Islet of Langerhans (tissue), 1 donor: ENCODE results near the gene CCDC60.

ENCODE experiments used
- FAIRE-seq: peaks from one replicate; lab custom pipeline; 2011; peaks lifted over from hg19 to GRCh38; lab: Jason Lieb, UNC

CCDC60 gene

GRCh38 chr12:119334430-119335170 is at the start of gene CCDC60:
Gene CCDC60, plus strand, starts transcription at chr12:119334729. Its CDS starts 448 bp downstream, at chr12:119335177.
- no peak for FAIRE-seq

- FAIRE-seq: no peak
Observed at GRCh38 chr12:119288576-119288975, 46.0 kb upstream of the CCDC60 start.

GRCh38 chr12:119292893-119293630 is 41.5 kb upstream of the CCDC60 start:
- FAIRE-seq: no peak

- no peak for FAIRE-seq
Observed at GRCh38 chr12:119294211-119294610, 40.3 kb upstream of the CCDC60 start.

GRCh38 chr12:119296535-119296934 is 38.0 kb upstream of the CCDC60 start:
- FAIRE-seq: no peak

- no peak for FAIRE-seq
Observed at GRCh38 chr12:119299130-119299529, 35.4 kb upstream of the CCDC60 start.

- no peak for FAIRE-seq
Observed at GRCh38 chr12:119301379-119301778, 33.1 kb upstream of the CCDC60 start.

GRCh38 chr12:119302451-119303080 is 32.0 kb upstream of the CCDC60 start:
- no peak for FAIRE-seq

GRCh38 chr12:119306593-119306992 is 27.9 kb upstream of the CCDC60 start:
- no peak for FAIRE-seq

- FAIRE-seq: no peak
Observed at GRCh38 chr12:119307747-119308146, 26.8 kb upstream of the CCDC60 start.

- no peak for FAIRE-seq
Observed at GRCh38 chr12:119308708-119309456, 25.6 kb upstream of the CCDC60 start.

- FAIRE-seq: no peak
Observed at GRCh38 chr12:119311878-119312277, 22.7 kb upstream of the CCDC60 start.

- FAIRE-seq: no peak
Observed at GRCh38 chr12:119312904-119313303, 21.6 kb upstream of the CCDC60 start.

- FAIRE-seq: no peak
Observed at GRCh38 chr12:119314290-119314689, 20.2 kb upstream of the CCDC60 start.

GRCh38 chr12:119319638-119320037 is 14.9 kb upstream of the CCDC60 start:
- no peak for FAIRE-seq

- FAIRE-seq: no peak
Observed at GRCh38 chr12:119320678-119321077, 13.9 kb upstream of the CCDC60 start.

GRCh38 chr12:119322301-119322723 is 12.2 kb upstream of the CCDC60 start:
- FAIRE-seq: no peak

GRCh38 chr12:119325813-119326212 is 8.7 kb upstream of the CCDC60 start:
- FAIRE-seq: no peak

GRCh38 chr12:119326341-119326740 is 8.2 kb upstream of the CCDC60 start:
- FAIRE-seq: no peak

- FAIRE-seq: no peak
Observed at GRCh38 chr12:119327471-119327870, 7.1 kb upstream of the CCDC60 start.

GRCh38 chr12:119328111-119328510 is 6.4 kb upstream of the CCDC60 start:
- no peak for FAIRE-seq

GRCh38 chr12:119338593-119339363 is 4.2 kb downstream of the CCDC60 start:
- FAIRE-seq: no peak
